Measurements from ENCODE around the gene NUS1.

The NUS1 gene

GRCh38 chr6:117655380-117655779 lies 19.9 kb upstream of the NUS1 start:
- no peak overlapping the region for H3K27ac ChIP-seq
- no peak for TF ChIP-seq ZFX (IDR thresholded peaks at IDR 0.05; ENCODE audit: borderline replicate concordance)
- no peak for TF ChIP-seq CTCF (IDR thresholded peaks at IDR 0.05)

- no peak overlapping the region for H3K27ac ChIP-seq
- no peak for TF ChIP-seq ZFX (IDR thresholded peaks at IDR 0.05; ENCODE audit: borderline replicate concordance)
- TF ChIP-seq CTCF (IDR thresholded peaks at IDR 0.05): no peak
These were observed 8.4 kb upstream of the NUS1 start for GRCh38 chr6:117666881-117667280.

- no peak overlapping the region for H3K27ac ChIP-seq
- no peak for TF ChIP-seq ZFX (IDR thresholded peaks at IDR 0.05; ENCODE audit: borderline replicate concordance)
- TF ChIP-seq CTCF (IDR thresholded peaks at IDR 0.05): no peak
These were observed 6.5 kb upstream of the NUS1 start for GRCh38 chr6:117668736-117669135.

GRCh38 chr6:117674503-117674902 lies 766 bp upstream of the NUS1 start:
- TF ChIP-seq ZFX (IDR thresholded peaks at IDR 0.05; ENCODE audit: borderline replicate concordance): no peak
- no peak for TF ChIP-seq CTCF (IDR thresholded peaks at IDR 0.05)
- no peak overlapping the region for H3K27ac ChIP-seq

DNA sequence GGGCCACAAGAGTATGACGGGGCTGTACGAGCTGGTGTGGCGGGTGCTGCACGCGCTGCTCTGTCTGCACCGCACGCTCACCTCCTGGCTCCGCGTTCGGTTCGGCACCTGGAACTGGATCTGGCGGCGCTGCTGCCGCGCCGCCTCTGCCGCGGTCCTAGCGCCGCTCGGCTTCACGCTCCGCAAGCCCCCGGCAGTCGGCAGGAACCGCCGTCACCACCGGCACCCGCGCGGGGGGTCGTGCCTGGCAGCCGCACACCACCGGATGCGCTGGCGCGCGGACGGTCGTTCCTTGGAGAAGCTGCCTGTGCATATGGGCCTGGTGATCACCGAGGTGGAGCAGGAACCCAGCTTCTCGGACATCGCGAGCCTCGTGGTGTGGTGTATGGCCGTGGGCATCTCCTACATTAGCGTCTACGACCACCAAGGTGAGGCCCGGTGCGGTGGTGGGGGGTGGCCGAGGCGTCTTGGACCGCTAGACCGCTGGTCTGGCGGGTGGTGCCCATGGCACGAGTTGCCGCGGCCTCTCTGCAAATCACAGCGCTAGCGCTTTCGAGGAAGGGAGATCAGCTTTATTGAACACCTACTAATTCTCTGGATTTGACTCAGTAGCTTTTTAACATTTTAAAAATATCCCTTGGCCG lies 511 bp downstream of the NUS1 start:
- H3K27ac ChIP-seq: peak overlapping the region; percentile 40; the same call in 1 of the 2 replicates

- no peak overlapping the region for H3K27ac ChIP-seq
- TF ChIP-seq ZFX (IDR thresholded peaks at IDR 0.05; ENCODE audit: borderline replicate concordance) (no peak), CTCF (IDR thresholded peaks at IDR 0.05) (no peak)
These were observed 1.4 kb downstream of the NUS1 start for GRCh38 chr6:117676577-117677218.

DNA sequence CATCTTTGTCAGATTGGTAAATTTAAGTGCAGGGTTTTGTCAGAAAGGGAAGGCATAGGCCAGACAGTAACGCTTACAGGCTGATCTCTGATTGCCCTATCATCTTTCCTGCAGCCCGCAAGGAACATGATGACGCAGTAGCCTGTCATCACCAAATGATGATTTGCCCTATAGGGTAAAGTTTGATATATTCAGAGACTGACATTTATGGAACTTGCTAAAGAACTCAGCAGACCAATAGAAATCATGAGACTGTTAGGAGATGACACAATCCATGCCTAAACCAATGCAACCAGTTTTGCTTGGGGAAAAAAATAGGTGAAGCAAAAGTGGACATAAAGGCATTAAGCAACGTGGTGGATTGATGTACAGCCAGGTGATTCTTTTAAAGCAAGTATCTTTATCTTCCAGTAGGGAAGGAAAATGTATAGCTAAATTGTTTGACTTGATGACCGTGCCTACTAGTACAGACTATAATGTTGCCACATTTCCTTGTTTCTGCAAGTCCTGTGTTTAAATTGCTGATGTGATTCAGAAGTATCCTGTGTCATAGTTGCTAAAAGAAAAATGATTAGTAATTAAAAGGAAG lies 2.4 kb downstream of the NUS1 start:
- no peak for TF ChIP-seq CTCF (IDR thresholded peaks at IDR 0.05)
- TF ChIP-seq ZFX (IDR thresholded peaks at IDR 0.05; ENCODE audit: borderline replicate concordance): no peak
- no peak overlapping the region for H3K27ac ChIP-seq
